ENCODE measurements around the gene HDGF. TPM values are rescaled to one million over a fixed set of nuclear protein-coding genes. Genes with fewer than 3 reads are reported as not detected.

HDGF gene
- 100 to 1,000 TPM; 147 to 162 (median 148) TPM for total RNA-seq

DNA sequence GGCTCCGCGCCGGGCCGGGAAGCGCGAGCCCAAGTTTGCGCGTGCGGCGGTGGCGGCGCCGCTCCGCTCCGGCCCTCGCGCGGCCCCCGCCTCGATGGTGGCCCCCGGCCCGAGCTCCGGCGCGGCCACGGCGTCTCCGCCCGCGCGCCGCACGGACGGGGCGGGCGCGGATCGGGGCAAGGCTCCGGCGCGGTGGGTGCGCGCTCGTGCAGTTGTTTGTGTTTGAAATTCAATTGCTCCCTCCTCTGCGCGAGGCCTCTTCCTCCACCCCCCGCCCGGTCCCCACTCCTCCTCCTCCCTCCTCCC is at the start of gene HDGF:
Gene HDGF (minus strand): TSS at position 225 of the 306 bp plus-strand sequence. CDS start 246 bp downstream, outside the sequence.
- peaks cover 40 to 43% of the 10 kb centered on the region in 2 donors for H3K4me1 ChIP-seq
- intact Hi-C loops (cut with DNase I), result no loop called here

GRCh38 chr1:156797212-156797871 is 45.9 kb upstream of the HDGF start:
- DNase-seq, result peak; percentile 47
- Histone ChIP-seq H3K27me3 (no peaks in the 10 kb centered on the region), H3K4me1 (peaks cover 2 to 10% of the 10 kb centered on the region in 2 donors), H3K9me3 (no peaks in the 10 kb centered on the region), H3K36me3 (peaks cover 69 to 77% of the 10 kb centered on the region in 2 donors), H3K4me3 (replicated peaks in 1 of 3) (no peak overlapping the region), H3K27ac (no peak overlapping the region)
- WGBS, 2 donors, result 46 to 47% methylated on average over 4 of the region's 4 CpGs
- TF ChIP-seq, protein P1, sequence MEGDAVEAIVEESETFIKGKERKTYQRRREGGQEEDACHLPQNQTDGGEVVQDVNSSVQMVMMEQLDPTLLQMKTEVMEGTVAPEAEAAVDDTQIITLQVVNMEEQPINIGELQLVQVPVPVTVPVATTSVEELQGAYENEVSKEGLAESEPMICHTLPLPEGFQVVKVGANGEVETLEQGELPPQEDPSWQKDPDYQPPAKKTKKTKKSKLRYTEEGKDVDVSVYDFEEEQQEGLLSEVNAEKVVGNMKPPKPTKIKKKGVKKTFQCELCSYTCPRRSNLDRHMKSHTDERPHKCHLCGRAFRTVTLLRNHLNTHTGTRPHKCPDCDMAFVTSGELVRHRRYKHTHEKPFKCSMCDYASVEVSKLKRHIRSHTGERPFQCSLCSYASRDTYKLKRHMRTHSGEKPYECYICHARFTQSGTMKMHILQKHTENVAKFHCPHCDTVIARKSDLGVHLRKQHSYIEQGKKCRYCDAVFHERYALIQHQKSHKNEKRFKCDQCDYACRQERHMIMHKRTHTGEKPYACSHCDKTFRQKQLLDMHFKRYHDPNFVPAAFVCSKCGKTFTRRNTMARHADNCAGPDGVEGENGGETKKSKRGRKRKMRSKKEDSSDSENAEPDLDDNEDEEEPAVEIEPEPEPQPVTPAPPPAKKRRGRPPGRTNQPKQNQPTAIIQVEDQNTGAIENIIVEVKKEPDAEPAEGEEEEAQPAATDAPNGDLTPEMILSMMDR (IDR thresholded peaks at IDR 0.05), result peak in 5 of 6 experiments; percentile 43 to 76 (median 56)
- no peak for TF ChIP-seq POLR2A (IDR thresholded peaks at IDR 0.05)
- intact Hi-C loops (cut with DNase I), result loop anchor here (5.0 kb wide), 1 partner anchor 65 kb away; the partner anchor contains the start of gene NTRK1

More for the DNA sequence above, at the start of gene HDGF:
- Histone ChIP-seq H3K9me3 (no peaks in the 10 kb centered on the region), H3K4me3 (replicated peaks in 1 of 3) (peak within 1 kb of the TSS; percentile 60 to 99 (median 98)), H3K36me3 (no peaks in the 10 kb centered on the region), H3K27ac (peak within 1 kb of the TSS; percentile 93 to 100 (median 99)), H3K27me3 (no peaks in the 10 kb centered on the region)
- 0 to 1% methylated on average over 8 to 20 of the region's 48 CpGs for WGBS, 2 donors
- TF ChIP-seq POLR2A (IDR thresholded peaks at IDR 0.05), result peak in 1 of 2 donors; percentile 74
- TF ChIP-seq, protein P1 (IDR thresholded peaks at IDR 0.05), result no peak
- no peak for DNase-seq

GRCh38 chr1:156796340-156797097 is 45.0 kb upstream of the HDGF start:
- intact Hi-C loops (cut with DNase I), result loop anchor here (5.0 kb wide), 1 partner anchor 66 kb away; the partner anchor contains the start of gene NTRK1
- H3K9me3 ChIP-seq, result no peaks in the 10 kb centered on the region
- peaks cover 77 to 85% of the 10 kb centered on the region in 2 donors for H3K36me3 ChIP-seq
- no peaks in the 10 kb centered on the region for H3K27me3 ChIP-seq
- no peak for TF ChIP-seq POLR2A (IDR thresholded peaks at IDR 0.05)
- TF ChIP-seq, protein P1 (IDR thresholded peaks at IDR 0.05), result no peak
- 91 to 92% methylated on average over 8 of the region's 8 CpGs for WGBS, 2 donors
- H3K27ac ChIP-seq, result no peak overlapping the region
- no peak overlapping the region for H3K4me3 ChIP-seq (replicated peaks in 1 of 3)
- DNase-seq, result no peak
- H3K4me1 ChIP-seq, result peaks cover 0 to 3% of the 10 kb centered on the region in 2 donors

DNA sequence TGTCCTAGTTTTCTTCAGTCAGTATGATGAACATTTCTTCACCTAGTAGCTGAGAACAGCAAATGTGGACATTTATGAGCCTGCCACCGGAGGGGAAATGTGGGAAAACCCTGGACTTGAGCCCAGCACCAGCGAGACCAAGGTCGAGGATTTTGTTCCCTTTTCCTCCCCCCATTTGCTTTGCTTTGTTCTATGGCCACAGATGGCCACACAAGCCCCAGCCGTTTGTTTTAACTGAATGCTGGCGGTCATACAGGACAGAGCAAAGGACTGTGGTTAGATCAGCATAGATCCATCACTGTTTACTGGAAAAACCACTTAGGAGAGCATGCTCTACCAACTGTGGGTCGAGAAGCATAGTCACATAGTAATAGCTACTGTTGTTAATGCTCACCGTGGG is 44.3 kb upstream of the HDGF start:
- Histone ChIP-seq H3K27ac (no peak overlapping the region), H3K9me3 (no peaks in the 10 kb centered on the region), H3K4me3 (replicated peaks in 1 of 3) (no peak overlapping the region), H3K27me3 (no peaks in the 10 kb centered on the region), H3K36me3 (peaks cover 81 to 86% of the 10 kb centered on the region in 2 donors), H3K4me1 (no peaks in the 10 kb centered on the region)
- DNase-seq, result no peak
- TF ChIP-seq, protein P1 (IDR thresholded peaks at IDR 0.05), result no peak
- TF ChIP-seq POLR2A (IDR thresholded peaks at IDR 0.05), result no peak
- WGBS, 2 donors, result 55 to 63% methylated on average over 7 of the region's 7 CpGs
- intact Hi-C loops (cut with DNase I), result loop anchor here (5.0 kb wide), 1 partner anchor 67 kb away; the partner anchor contains the start of gene NTRK1

DNA sequence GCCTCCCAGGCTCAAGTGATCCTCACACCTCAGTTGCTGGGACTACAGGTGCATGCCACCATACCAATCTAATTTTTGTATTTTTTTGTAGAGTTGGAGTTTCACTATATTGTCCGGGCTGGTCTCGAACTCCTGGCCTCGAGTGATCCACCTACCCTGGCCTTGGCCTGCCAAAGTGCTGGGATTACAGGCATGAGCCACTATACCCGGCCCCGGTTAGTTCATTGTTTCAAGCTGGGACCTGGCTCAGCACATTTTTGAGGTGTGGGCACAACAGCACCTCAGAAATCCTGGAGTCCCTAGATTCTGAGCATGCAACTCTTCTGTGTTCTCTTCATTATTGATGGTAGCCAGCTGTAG is 43.9 kb upstream of the HDGF start:
- Histone ChIP-seq H3K36me3 (peaks cover 76 to 82% of the 10 kb centered on the region in 2 donors), H3K4me3 (replicated peaks in 1 of 3) (no peak overlapping the region)

More for the DNA sequence above, 43.9 kb upstream of the HDGF start:
- H3K27me3 ChIP-seq, result no peaks in the 10 kb centered on the region
- WGBS, 2 donors, result 93 to 95% methylated on average over 5 of the region's 5 CpGs
- no peaks in the 10 kb centered on the region for H3K4me1 ChIP-seq
- intact Hi-C loops (cut with DNase I), result loop anchor here (5.0 kb wide), 1 partner anchor 67 kb away; the partner anchor contains the start of gene NTRK1
- no peaks in the 10 kb centered on the region for H3K9me3 ChIP-seq
- H3K27ac ChIP-seq, result no peak overlapping the region
- DNase-seq, result no peak
- no peak for TF ChIP-seq POLR2A (IDR thresholded peaks at IDR 0.05)
- TF ChIP-seq, protein P1 (IDR thresholded peaks at IDR 0.05), result no peak
